ENCODE measurements around the gene KDM2A. TPM values are rescaled to one million over a fixed set of nuclear protein-coding genes. Genes with fewer than 3 reads are reported as not detected.

KDM2A gene
- total RNA-seq, 1 donor: 65.9 TPM

DNA sequence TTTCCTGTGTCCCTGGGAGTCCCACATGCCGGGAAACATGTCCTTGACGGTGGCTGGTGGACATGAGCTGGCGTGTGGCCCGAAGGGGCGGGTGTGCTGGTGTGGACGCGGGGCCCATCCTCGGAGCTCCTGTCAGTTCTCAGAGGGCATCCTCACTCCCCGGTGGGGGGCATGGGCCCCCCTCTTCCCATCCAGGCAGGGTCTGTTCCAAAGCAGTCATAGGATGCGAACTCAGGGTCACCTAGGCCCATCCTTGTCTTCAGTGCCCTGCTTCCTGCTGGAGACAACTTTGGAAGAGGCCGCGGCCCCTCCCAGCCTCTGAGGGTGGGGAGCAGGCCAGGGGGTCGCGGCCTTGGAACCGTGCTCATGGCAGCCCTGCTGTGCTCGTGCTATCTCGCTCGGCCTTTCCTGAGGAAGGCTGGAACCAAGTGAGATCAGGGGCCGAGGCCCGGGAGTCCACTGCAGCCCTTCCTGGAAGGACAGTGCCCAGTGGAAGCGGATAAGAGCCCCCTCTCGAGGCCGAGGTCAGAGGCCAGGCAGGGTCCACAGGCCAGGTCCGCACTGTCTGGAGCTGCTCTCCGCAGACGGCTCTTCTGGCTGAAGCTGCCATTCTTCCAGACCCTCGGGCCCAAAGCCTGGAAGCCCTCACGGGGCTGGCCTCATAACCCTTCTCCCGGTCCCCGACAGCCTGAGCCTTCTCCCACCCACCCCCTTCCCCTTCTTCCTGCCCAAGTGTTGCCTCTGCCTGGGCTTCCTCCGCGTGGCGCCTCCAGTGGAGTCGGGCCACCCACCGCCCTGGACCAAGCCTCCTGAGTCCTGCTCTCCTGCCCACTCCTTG is 155.9 kb downstream of the KDM2A start:
- Histone ChIP-seq H4K20me1 (ENCODE audit: insufficient read depth, low read length) (peaks cover 26% of the 10 kb centered on the region), H3K4me1 (ENCODE audit: insufficient read depth, low read length) (peaks cover 51% of the 10 kb centered on the region), H3K27me3 (ENCODE audit: insufficient read depth, low read length) (no peaks in the 10 kb centered on the region), H3K79me2 (ENCODE audit: insufficient read depth, low read length) (peaks cover 97% of the 10 kb centered on the region), H2AFZ (ENCODE audit: low read length) (no peak overlapping the region), H3K36me3 (ENCODE audit: insufficient read depth, low read length) (peaks cover 9% of the 10 kb centered on the region), H3K27ac (ENCODE audit: low read depth, low read length) (no peak overlapping the region), H3K4me2 (ENCODE audit: insufficient read depth, low read length) (no peak overlapping the region), H3K9me3 (ENCODE audit: low read depth, low read length) (no peaks in the 10 kb centered on the region), H3K4me3 (ENCODE audit: insufficient read depth, low read length) (no peak overlapping the region)
- peak; percentile 62 for DNase-seq (ENCODE audit: insufficient read length, low spot score, missing footprints)
- TF ChIP-seq, protein P1, sequence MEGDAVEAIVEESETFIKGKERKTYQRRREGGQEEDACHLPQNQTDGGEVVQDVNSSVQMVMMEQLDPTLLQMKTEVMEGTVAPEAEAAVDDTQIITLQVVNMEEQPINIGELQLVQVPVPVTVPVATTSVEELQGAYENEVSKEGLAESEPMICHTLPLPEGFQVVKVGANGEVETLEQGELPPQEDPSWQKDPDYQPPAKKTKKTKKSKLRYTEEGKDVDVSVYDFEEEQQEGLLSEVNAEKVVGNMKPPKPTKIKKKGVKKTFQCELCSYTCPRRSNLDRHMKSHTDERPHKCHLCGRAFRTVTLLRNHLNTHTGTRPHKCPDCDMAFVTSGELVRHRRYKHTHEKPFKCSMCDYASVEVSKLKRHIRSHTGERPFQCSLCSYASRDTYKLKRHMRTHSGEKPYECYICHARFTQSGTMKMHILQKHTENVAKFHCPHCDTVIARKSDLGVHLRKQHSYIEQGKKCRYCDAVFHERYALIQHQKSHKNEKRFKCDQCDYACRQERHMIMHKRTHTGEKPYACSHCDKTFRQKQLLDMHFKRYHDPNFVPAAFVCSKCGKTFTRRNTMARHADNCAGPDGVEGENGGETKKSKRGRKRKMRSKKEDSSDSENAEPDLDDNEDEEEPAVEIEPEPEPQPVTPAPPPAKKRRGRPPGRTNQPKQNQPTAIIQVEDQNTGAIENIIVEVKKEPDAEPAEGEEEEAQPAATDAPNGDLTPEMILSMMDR (IDR thresholded peaks at IDR 0.05; ENCODE audit: extremely low read depth, low read depth, low read length): no peak

DNA sequence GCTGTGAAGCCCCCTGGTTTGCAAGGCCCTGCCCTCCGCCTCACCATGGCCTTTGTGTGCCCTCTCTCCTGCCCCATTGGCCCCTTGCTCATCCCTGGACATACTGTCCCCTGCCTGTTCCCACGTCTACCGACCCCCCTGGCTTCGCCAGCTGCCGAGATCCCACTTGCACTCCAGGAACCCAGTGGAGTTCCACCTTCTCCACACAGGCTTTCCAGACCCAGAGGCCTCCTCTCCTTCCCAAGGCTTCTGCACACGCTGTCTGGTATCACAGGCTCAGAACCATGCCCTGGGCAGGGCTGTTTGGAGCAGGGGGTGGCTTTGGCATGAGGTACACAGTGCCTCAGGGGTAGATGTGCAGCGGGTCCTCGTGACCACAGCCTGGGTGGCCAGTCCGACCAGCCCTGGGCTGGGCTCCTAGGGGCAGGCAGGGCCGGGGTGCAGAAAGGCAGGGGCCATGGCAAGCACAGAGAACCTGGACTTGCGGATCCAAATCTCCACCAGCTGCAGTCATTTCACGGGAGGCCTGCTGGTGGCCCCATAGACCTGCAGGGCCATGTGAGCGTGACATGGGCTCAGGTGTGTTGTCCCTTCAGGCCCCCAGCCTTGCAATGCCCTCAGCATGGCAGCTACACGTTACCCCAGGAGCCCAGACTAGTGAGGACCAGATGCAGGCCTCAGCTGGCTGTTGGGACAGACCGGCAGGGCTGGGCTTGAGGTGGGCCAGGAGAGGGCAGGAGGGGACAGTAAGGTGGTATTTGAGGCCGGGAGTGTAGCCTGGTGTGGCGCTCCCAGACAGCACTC is 156.7 kb downstream of the KDM2A start:
- H3K4me2 ChIP-seq (ENCODE audit: insufficient read depth, low read length): no peak overlapping the region
- H3K9me3 ChIP-seq (ENCODE audit: low read depth, low read length): no peaks in the 10 kb centered on the region
- peaks cover 42% of the 10 kb centered on the region for H3K4me1 ChIP-seq (ENCODE audit: insufficient read depth, low read length)
- TF ChIP-seq, protein P1 (IDR thresholded peaks at IDR 0.05; ENCODE audit: extremely low read depth, low read depth, low read length): no peak
- H2AFZ ChIP-seq (ENCODE audit: low read length): no peak overlapping the region
- H3K27me3 ChIP-seq (ENCODE audit: insufficient read depth, low read length): no peaks in the 10 kb centered on the region
- DNase-seq (ENCODE audit: insufficient read length, low spot score, missing footprints): peak; percentile 65
- H3K4me3 ChIP-seq (ENCODE audit: insufficient read depth, low read length): no peak overlapping the region
- peaks cover 17% of the 10 kb centered on the region for H4K20me1 ChIP-seq (ENCODE audit: insufficient read depth, low read length)
- H3K79me2 ChIP-seq (ENCODE audit: insufficient read depth, low read length): peaks cover 90% of the 10 kb centered on the region
- peaks cover 17% of the 10 kb centered on the region for H3K36me3 ChIP-seq (ENCODE audit: insufficient read depth, low read length)
- peak overlapping the region; percentile 69 for H3K27ac ChIP-seq (ENCODE audit: low read depth, low read length)

DNA sequence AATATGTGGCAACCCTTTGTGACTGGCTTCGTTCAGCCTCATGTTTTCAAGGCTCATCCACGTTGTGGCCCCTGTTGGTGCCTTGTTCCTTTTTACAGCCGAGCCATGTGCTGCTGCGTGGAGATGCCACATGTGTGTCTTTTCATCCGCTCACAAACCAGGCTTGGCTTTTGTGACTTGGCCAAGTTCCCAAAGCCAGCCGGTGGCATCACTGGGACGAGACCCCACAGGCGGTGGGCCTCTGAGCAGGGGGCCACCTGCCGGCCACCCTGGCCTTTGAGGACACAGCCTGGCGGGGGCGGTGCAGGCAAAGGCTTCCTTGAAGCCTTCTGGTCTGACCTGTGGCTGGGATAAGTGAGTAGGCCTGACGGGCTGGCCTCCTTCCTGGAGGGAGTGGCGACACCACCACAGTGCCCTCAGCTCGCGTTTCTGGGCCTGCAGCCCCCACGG is 157.7 kb downstream of the KDM2A start:
- TF ChIP-seq, protein P1 (IDR thresholded peaks at IDR 0.05; ENCODE audit: extremely low read depth, low read depth, low read length): peak; percentile 40
- H3K79me2 ChIP-seq (ENCODE audit: insufficient read depth, low read length): peaks cover 80% of the 10 kb centered on the region
- H3K9me3 ChIP-seq (ENCODE audit: low read depth, low read length): no peaks in the 10 kb centered on the region
- peak overlapping the region; percentile 64 for H3K4me3 ChIP-seq (ENCODE audit: insufficient read depth, low read length)
- DNase-seq (ENCODE audit: insufficient read length, low spot score, missing footprints): peak; percentile 97
- H2AFZ ChIP-seq (ENCODE audit: low read length): peak overlapping the region; percentile 65
- peak overlapping the region; percentile 69 for H3K27ac ChIP-seq (ENCODE audit: low read depth, low read length)
- peaks cover 9% of the 10 kb centered on the region for H4K20me1 ChIP-seq (ENCODE audit: insufficient read depth, low read length)
- H3K4me1 ChIP-seq (ENCODE audit: insufficient read depth, low read length): peaks cover 34% of the 10 kb centered on the region
- H3K4me2 ChIP-seq (ENCODE audit: insufficient read depth, low read length): peak overlapping the region; percentile 76
- H3K36me3 ChIP-seq (ENCODE audit: insufficient read depth, low read length): peaks cover 22% of the 10 kb centered on the region
- H3K27me3 ChIP-seq (ENCODE audit: insufficient read depth, low read length): no peaks in the 10 kb centered on the region

Data from osteoblast (primary cell).